Loucy (cell line): ENCODE results near the gene SLC1A5.

Source experiments
- H2AFZ ChIP-seq: fragments of 200-600 bp; sonication (generic); 2 replicates; pipeline ENCODE4 v1.6.0; 2016; ENCODE audit warnings: antibody characterized with exemption, mild to moderate bottlenecking, low read length, moderate library complexity
- H3F3A ChIP-seq: fragments of 200-600 bp; 2 replicates; pipeline ENCODE4 v1.6.0; 2016; ENCODE audit warnings: antibody characterized with exemption, low read depth, mild to moderate bottlenecking
- H3K27me3 ChIP-seq: fragments of 200-600 bp; sonication (generic); 2 replicates; pipeline ENCODE4 v1.6.1; 2014; ENCODE audit warnings: low read length, mild to moderate bottlenecking; ENCODE audit not compliant: insufficient read depth, poor library complexity, severe bottlenecking
- H3K36me3 ChIP-seq: fragments of 200-600 bp; sonication (generic); 2 replicates; pipeline ENCODE4 v1.6.1; 2016; ENCODE audit warnings: low read length; ENCODE audit not compliant: insufficient read depth
- H3K4me1 ChIP-seq: fragments of 200-600 bp; sonication (generic); 2 replicates; pipeline ENCODE4 v1.5.1; 2014; ENCODE audit warnings: low read length, mild to moderate bottlenecking; ENCODE audit not compliant: insufficient read depth, poor library complexity, severe bottlenecking
- H3K4me2 ChIP-seq: fragments of 200-600 bp; sonication (generic); 2 replicates; pipeline ENCODE4 v1.6.0; 2014; ENCODE audit warnings: antibody characterized with exemption, low read length, low read depth, mild to moderate bottlenecking; ENCODE audit not compliant: poor library complexity, severe bottlenecking
- H3K4me3 ChIP-seq: fragments of 200-600 bp; sonication (generic); 2 replicates; pipeline ENCODE4 v1.5.1; 2014; ENCODE audit warnings: low read length, mild to moderate bottlenecking, mixed read lengths; ENCODE audit not compliant: poor library complexity, severe bottlenecking
- H3K79me2 ChIP-seq: fragments of 200-600 bp; sonication (generic); 2 replicates; pipeline ENCODE4 v1.6.1; 2014; ENCODE audit warnings: low read length; ENCODE audit not compliant: insufficient read depth
- H3K9ac ChIP-seq: fragments of 200-600 bp; sonication (generic); 2 replicates; pipeline ENCODE4 v1.6.0; 2014; ENCODE audit warnings: mild to moderate bottlenecking, low read depth, low read length, moderate library complexity; ENCODE audit not compliant: poor library complexity, severe bottlenecking
- H3K9me2 ChIP-seq: fragments of 200-600 bp; sonication (generic); replicated peaks from 2 replicates; pipeline ENCODE4 v1.6.1; 2016; ENCODE audit warnings: low read depth, low read length, mixed read lengths
- H3K9me3 ChIP-seq: fragments of 200-600 bp; sonication (generic); 2 replicates; pipeline ENCODE4 v1.6.1; 2014; ENCODE audit warnings: mild to moderate bottlenecking, antibody characterized with exemption, low read length, low read depth; ENCODE audit not compliant: insufficient read depth
- H4K20me1 ChIP-seq: fragments of 200-600 bp; sonication (generic); 2 replicates; pipeline ENCODE4 v1.6.0; 2014; ENCODE audit warnings: antibody characterized with exemption, low read length, mild to moderate bottlenecking; ENCODE audit not compliant: insufficient read depth, poor library complexity, severe bottlenecking
- CTCF ChIP-seq: fragments of 200-600 bp; sonication (generic); conservative IDR thresholded peaks from 2 replicates; pipeline ENCODE4 v1.5.1; 2014; ENCODE audit warnings: mild to moderate bottlenecking, antibody characterized with exemption, low read length
- EZH2phosphoT487 ChIP-seq: fragments of 200-600 bp; IDR thresholded peaks from 2 replicates; pipeline ENCODE4 v1.6.1; 2018; ENCODE audit warnings: antibody characterized with exemption, mild to moderate bottlenecking, moderate library complexity, borderline replicate concordance

SLC1A5 gene

GRCh38 chr19:46745030-46745429 is 43.4 kb downstream of the SLC1A5 start:
- peak overlapping the region; percentile 87 for H3K4me2 ChIP-seq
- H3K4me3 ChIP-seq, result peak overlapping the region; percentile 82
- H3K4me1 ChIP-seq, result peaks cover 33% of the 10 kb centered on the region
- 0 out of 2 replicates have a peak, but pooled peaks cover 5% of the 10 kb centered on the region for H3F3A ChIP-seq
- no peaks in the 10 kb centered on the region for H3K9me3 ChIP-seq
- TF ChIP-seq EZH2phosphoT487 (no peak), CTCF (no peak)
- peak overlapping the region; percentile 86 for H3K9ac ChIP-seq
- H3K27me3 ChIP-seq, result peaks cover 8% of the 10 kb centered on the region
- no peak overlapping the region for H2AFZ ChIP-seq
- peaks cover 5% of the 10 kb centered on the region; the same call in 1 of the 2 replicates for H3K36me3 ChIP-seq
- peaks cover 53% of the 10 kb centered on the region for H4K20me1 ChIP-seq
- H3K79me2 ChIP-seq, result peaks cover 67% of the 10 kb centered on the region
- no peaks in the 10 kb centered on the region for H3K9me2 ChIP-seq

- H3K27me3 ChIP-seq, result peaks cover 8% of the 10 kb centered on the region
- peak overlapping the region; percentile 87 for H3K4me2 ChIP-seq
- peaks cover 76% of the 10 kb centered on the region for H3K79me2 ChIP-seq
- peaks cover 12% of the 10 kb centered on the region; the same call in 1 of the 2 replicates for H3K36me3 ChIP-seq
- 0 out of 2 replicates have a peak, but pooled peaks cover 5% of the 10 kb centered on the region for H3F3A ChIP-seq
- TF ChIP-seq EZH2phosphoT487 (no peak), CTCF (no peak)
- peaks cover 33% of the 10 kb centered on the region for H3K4me1 ChIP-seq
- peak overlapping the region; percentile 82 for H3K4me3 ChIP-seq
- peaks cover 59% of the 10 kb centered on the region for H4K20me1 ChIP-seq
- peak overlapping the region; percentile 86 for H3K9ac ChIP-seq
- no peak overlapping the region for H2AFZ ChIP-seq
- H3K9me3 ChIP-seq, result no peaks in the 10 kb centered on the region
- H3K9me2 ChIP-seq, result no peaks in the 10 kb centered on the region
Observed at GRCh38 chr19:46744005-46744691, 44.2 kb downstream of the SLC1A5 start.

GRCh38 chr19:46742926-46743480 is 45.4 kb downstream of the SLC1A5 start:
- TF ChIP-seq EZH2phosphoT487 (no peak), CTCF (no peak)
- Histone ChIP-seq H3K79me2 (peaks cover 87% of the 10 kb centered on the region), H3K9me2 (no peaks in the 10 kb centered on the region), H3K4me1 (peaks cover 33% of the 10 kb centered on the region), H3K9me3 (no peaks in the 10 kb centered on the region), H3F3A (0 out of 2 replicates have a peak, but pooled peaks cover 5% of the 10 kb centered on the region), H3K4me2 (peak overlapping the region; percentile 73), H3K27me3 (peaks cover 8% of the 10 kb centered on the region), H3K36me3 (peaks cover 23% of the 10 kb centered on the region; the same call in 1 of the 2 replicates), H3K4me3 (peak overlapping the region; percentile 58), H2AFZ (no peak overlapping the region), H4K20me1 (peaks cover 70% of the 10 kb centered on the region), H3K9ac (peak overlapping the region; percentile 51)
